ENCODE measurements around the gene STK32B. TPM values are rescaled to one million over a fixed set of nuclear protein-coding genes. Genes with fewer than 3 reads are reported as not detected.

Gene STK32B
- total RNA-seq, 1 experiment from 2014 or later, result not detected

GRCh38 chr4:5040856-5041620 lies 10.2 kb upstream of the STK32B start:
- TF ChIP-seq, protein P1, sequence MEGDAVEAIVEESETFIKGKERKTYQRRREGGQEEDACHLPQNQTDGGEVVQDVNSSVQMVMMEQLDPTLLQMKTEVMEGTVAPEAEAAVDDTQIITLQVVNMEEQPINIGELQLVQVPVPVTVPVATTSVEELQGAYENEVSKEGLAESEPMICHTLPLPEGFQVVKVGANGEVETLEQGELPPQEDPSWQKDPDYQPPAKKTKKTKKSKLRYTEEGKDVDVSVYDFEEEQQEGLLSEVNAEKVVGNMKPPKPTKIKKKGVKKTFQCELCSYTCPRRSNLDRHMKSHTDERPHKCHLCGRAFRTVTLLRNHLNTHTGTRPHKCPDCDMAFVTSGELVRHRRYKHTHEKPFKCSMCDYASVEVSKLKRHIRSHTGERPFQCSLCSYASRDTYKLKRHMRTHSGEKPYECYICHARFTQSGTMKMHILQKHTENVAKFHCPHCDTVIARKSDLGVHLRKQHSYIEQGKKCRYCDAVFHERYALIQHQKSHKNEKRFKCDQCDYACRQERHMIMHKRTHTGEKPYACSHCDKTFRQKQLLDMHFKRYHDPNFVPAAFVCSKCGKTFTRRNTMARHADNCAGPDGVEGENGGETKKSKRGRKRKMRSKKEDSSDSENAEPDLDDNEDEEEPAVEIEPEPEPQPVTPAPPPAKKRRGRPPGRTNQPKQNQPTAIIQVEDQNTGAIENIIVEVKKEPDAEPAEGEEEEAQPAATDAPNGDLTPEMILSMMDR (IDR thresholded peaks at IDR 0.05; ENCODE audit: unreplicated experiment), result no peak
- Mint-ChIP-seq H3K9me3 (ENCODE audit: low read depth, unreplicated experiment) (peaks cover 5% of the 10 kb centered on the region), H3K27ac (ENCODE audit: unreplicated experiment) (no peak overlapping the region), H3K36me3 (ENCODE audit: insufficient read depth, unreplicated experiment) (no peaks in the 10 kb centered on the region), H3K4me1 (ENCODE audit: low read depth, unreplicated experiment) (no peaks in the 10 kb centered on the region), H3K4me3 (ENCODE audit: low read depth, unreplicated experiment) (no peak overlapping the region), H3K27me3 (ENCODE audit: unreplicated experiment) (no peaks in the 10 kb centered on the region)
- intact Hi-C loops (cut with micrococcal nuclease; ENCODE audit: unreplicated experiment), result no loop called here
- BruUV-seq (replicated peaks), result no TSS peak
- DNase-seq, result no peak
- CTCF ChIA-PET, result interaction anchor here (0.5 kb wide), 1 partner anchor 543 kb away, joined by 7 read pairs; no protein-coding TSS in a partner anchor

- Mint-ChIP-seq H3K4me1 (ENCODE audit: low read depth, unreplicated experiment) (no peaks in the 10 kb centered on the region), H3K27me3 (ENCODE audit: unreplicated experiment) (no peaks in the 10 kb centered on the region), H3K4me3 (ENCODE audit: low read depth, unreplicated experiment) (no peak overlapping the region), H3K27ac (ENCODE audit: unreplicated experiment) (no peak overlapping the region), H3K9me3 (ENCODE audit: low read depth, unreplicated experiment) (peaks cover 5% of the 10 kb centered on the region), H3K36me3 (ENCODE audit: insufficient read depth, unreplicated experiment) (no peaks in the 10 kb centered on the region)
- TF ChIP-seq, protein P1 (IDR thresholded peaks at IDR 0.05; ENCODE audit: unreplicated experiment), result no peak
- BruUV-seq (replicated peaks), result no TSS peak
- no peak for DNase-seq
- CTCF ChIA-PET, result no interaction called here
- intact Hi-C loops (cut with micrococcal nuclease; ENCODE audit: unreplicated experiment), result no loop called here
These were observed 9.6 kb upstream of the STK32B start for GRCh38 chr4:5041699-5042098.

DNA sequence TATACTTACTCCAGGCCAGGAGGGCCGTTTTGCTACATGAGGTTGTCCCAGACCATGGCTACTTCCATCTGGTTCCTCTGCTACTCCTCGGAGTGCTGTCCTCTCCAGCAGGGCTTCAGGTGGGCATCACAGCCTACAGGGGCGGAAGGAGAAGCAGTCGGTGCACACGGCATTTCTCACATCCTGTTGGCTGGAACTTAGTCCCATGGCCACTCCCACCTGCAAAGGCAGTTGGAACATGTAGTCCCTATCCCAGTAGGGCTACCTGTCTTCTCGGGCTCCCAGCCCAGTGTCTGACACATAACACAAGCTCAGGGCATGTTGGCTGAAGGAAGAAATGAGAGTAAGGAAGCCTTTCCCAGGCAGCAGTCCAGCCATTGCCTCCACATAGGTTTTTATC lies 7.7 kb upstream of the STK32B start:
- Mint-ChIP-seq H3K27ac (ENCODE audit: unreplicated experiment) (no peak overlapping the region), H3K9me3 (ENCODE audit: low read depth, unreplicated experiment) (peaks cover 5% of the 10 kb centered on the region), H3K4me3 (ENCODE audit: low read depth, unreplicated experiment) (no peak overlapping the region), H3K27me3 (ENCODE audit: unreplicated experiment) (no peaks in the 10 kb centered on the region), H3K36me3 (ENCODE audit: insufficient read depth, unreplicated experiment) (no peaks in the 10 kb centered on the region), H3K4me1 (ENCODE audit: low read depth, unreplicated experiment) (no peaks in the 10 kb centered on the region)
- CTCF ChIA-PET, result interaction anchor here (0.7 kb wide), 1 partner anchor 15 kb away, joined by 8 read pairs; no protein-coding TSS in a partner anchor
- no peak for DNase-seq
- TF ChIP-seq, protein P1 (IDR thresholded peaks at IDR 0.05; ENCODE audit: unreplicated experiment), result no peak
- intact Hi-C loops (cut with micrococcal nuclease; ENCODE audit: unreplicated experiment), result no loop called here
- BruUV-seq (replicated peaks), result no TSS peak

DNA sequence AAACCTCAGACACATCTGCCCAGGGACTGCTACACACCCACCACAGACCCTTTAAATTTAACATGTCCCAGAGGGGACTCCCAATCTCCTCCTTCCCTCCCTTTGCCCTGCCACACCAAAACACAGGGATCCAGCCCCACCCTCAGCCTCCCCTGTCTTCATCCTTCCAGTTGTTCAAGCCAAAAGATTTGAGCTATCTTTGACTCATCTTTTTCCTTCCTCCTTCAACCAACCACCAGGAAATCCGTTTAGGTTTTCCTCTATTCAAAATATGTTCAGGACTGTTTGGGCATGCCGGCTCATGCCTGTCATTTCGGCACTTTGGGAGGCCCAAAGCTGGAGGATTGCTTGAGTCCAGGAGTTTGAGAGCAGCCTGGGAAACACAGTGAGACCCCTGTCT lies 6.9 kb upstream of the STK32B start:
- intact Hi-C loops (cut with micrococcal nuclease; ENCODE audit: unreplicated experiment), result no loop called here
- Mint-ChIP-seq H3K4me3 (ENCODE audit: low read depth, unreplicated experiment) (no peak overlapping the region), H3K9me3 (ENCODE audit: low read depth, unreplicated experiment) (peaks cover 5% of the 10 kb centered on the region), H3K36me3 (ENCODE audit: insufficient read depth, unreplicated experiment) (no peaks in the 10 kb centered on the region), H3K4me1 (ENCODE audit: low read depth, unreplicated experiment) (no peaks in the 10 kb centered on the region), H3K27ac (ENCODE audit: unreplicated experiment) (no peak overlapping the region), H3K27me3 (ENCODE audit: unreplicated experiment) (no peaks in the 10 kb centered on the region)
- CTCF ChIA-PET, result no interaction called here
- no TSS peak for BruUV-seq (replicated peaks)
- DNase-seq, result no peak
- TF ChIP-seq, protein P1 (IDR thresholded peaks at IDR 0.05; ENCODE audit: unreplicated experiment), result no peak
